Transverse colon (tissue), 4 donors: ENCODE data around the gene ZMIZ1.

Source experiments
- EP300 ChIP-seq: sonication (generic); formaldehyde crosslinking; IDR thresholded peaks from one replicate; pipeline ENCODE4 v1.6.1; 2017; ENCODE audit warnings: antibody characterized with exemption, low read depth
- POLR2A ChIP-seq: fragments of 450-650 bp; IDR thresholded peaks from one replicate; pipeline ENCODE4 v1.6.1; 2016; ENCODE audit warnings: antibody characterized with exemption, mild to moderate bottlenecking, moderate library complexity
- POLR2AphosphoS5 ChIP-seq, 3 donors: sonication (generic); formaldehyde crosslinking; IDR thresholded peaks; one replicate each; pipeline ENCODE4 v1.6.1; 2016; ENCODE audit warnings: antibody characterized with exemption in 3 of 3
- TF ChIP-seq, protein P1 (sequence below), 5 experiments: fragments of 200-600 bp in 3 of 5; fragments of 450-650 bp in 2 of 5; sonication (generic) in 3 of 5; IDR thresholded peaks; 1 replicate in 2 of 5; 2 replicates in 3 of 5; pipeline ENCODE4 v1.5.1; 2016 to 2017; ENCODE audit warnings: antibody characterized with exemption in 5 of 5, inconsistent platforms in 3 of 5, mild to moderate bottlenecking in 2 of 5, moderate library complexity in 1 of 5

DNA sequence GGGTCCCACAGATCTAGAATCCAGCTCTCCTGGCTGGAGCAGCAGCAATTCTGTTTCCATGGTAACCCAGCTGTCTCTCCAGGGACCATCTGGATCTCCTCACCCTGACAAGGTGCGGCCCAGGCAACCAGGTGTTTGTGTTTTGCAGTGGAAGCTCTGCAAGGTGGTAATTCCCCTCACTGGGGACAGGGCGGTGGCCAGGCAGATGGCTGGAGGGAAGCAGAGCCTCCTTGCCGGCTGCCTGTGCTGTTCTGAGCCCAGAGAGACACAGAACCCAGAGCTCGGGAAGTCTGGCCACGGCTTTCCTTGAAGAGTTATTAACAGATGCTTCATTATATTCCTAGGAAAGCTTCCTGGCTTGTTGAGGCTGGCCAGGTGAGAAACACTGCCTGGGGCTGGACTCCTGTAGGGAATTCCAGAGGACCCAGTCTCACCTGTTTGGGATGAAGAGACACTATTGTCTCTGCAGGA is 160.3 kb downstream of the ZMIZ1 start:
- TF ChIP-seq, protein P1, sequence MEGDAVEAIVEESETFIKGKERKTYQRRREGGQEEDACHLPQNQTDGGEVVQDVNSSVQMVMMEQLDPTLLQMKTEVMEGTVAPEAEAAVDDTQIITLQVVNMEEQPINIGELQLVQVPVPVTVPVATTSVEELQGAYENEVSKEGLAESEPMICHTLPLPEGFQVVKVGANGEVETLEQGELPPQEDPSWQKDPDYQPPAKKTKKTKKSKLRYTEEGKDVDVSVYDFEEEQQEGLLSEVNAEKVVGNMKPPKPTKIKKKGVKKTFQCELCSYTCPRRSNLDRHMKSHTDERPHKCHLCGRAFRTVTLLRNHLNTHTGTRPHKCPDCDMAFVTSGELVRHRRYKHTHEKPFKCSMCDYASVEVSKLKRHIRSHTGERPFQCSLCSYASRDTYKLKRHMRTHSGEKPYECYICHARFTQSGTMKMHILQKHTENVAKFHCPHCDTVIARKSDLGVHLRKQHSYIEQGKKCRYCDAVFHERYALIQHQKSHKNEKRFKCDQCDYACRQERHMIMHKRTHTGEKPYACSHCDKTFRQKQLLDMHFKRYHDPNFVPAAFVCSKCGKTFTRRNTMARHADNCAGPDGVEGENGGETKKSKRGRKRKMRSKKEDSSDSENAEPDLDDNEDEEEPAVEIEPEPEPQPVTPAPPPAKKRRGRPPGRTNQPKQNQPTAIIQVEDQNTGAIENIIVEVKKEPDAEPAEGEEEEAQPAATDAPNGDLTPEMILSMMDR (IDR thresholded peaks at IDR 0.05) = no peak
- peak in 1 of 3 donors; percentile 35 for TF ChIP-seq POLR2AphosphoS5 (IDR thresholded peaks at IDR 0.05)
- no peak for TF ChIP-seq POLR2A
- TF ChIP-seq EP300 = no peak
